H9 (cell line): ENCODE measurements around the gene SKIDA1. TPM values are rescaled to one million over a fixed set of nuclear protein-coding genes. Genes with fewer than 3 reads are reported as not detected.
A peak's percentile ranks its signal among the peaks of the same experiment; 100 is the strongest.

Experiments used
- DNase-seq: peaks from one replicate; pipeline ENCODE4 v3.0.0-alpha.2; 2017
- H2AFZ ChIP-seq: one replicate; pipeline ENCODE4 v1.6.1; 2013; ENCODE audit warnings: mild to moderate bottlenecking, low read length, control low read depth, moderate library complexity
- H2AK5ac ChIP-seq: 2 replicates; pipeline ENCODE4 v1.6.1; 2013; ENCODE audit warnings: low read length, control low read depth, mixed read lengths; ENCODE audit not compliant: insufficient read length
- H2BK120ac ChIP-seq: one replicate; pipeline ENCODE4 v1.6.1; 2013; ENCODE audit warnings: low read depth, mild to moderate bottlenecking, low read length, control low read depth, inconsistent platforms; ENCODE audit not compliant: poor library complexity, severe bottlenecking
- H2BK12ac ChIP-seq: 2 replicates; pipeline ENCODE4 v1.6.1; 2013; ENCODE audit warnings: low read length, control low read depth, mixed read lengths, low read depth; ENCODE audit not compliant: insufficient read length
- H2BK15ac ChIP-seq: 2 replicates; pipeline ENCODE4 v1.6.1; 2013; ENCODE audit warnings: low read depth, low read length, control low read depth
- H2BK20ac ChIP-seq: one replicate; pipeline ENCODE4 v1.6.1; 2013; ENCODE audit warnings: low read depth, mild to moderate bottlenecking, low read length, control low read depth, inconsistent platforms; ENCODE audit not compliant: poor library complexity, severe bottlenecking
- H2BK5ac ChIP-seq: 2 replicates; pipeline ENCODE4 v1.6.1; 2013; ENCODE audit warnings: low read length, control low read depth, mixed read lengths; ENCODE audit not compliant: insufficient read length
- H3K14ac ChIP-seq: 2 replicates; pipeline ENCODE4 v1.6.1; 2013; ENCODE audit warnings: low read length, control low read depth; ENCODE audit not compliant: insufficient read depth
- H3K18ac ChIP-seq: 2 replicates; pipeline ENCODE4 v1.6.1; 2013; ENCODE audit warnings: low read depth, mild to moderate bottlenecking, mixed read lengths, low read length, control low read depth; ENCODE audit not compliant: insufficient read length
- H3K23ac ChIP-seq: 2 replicates; pipeline ENCODE4 v1.6.1; 2013; ENCODE audit warnings: low read length, control low read depth, mixed read lengths, low read depth; ENCODE audit not compliant: insufficient read length
- H3K23me2 ChIP-seq: 2 replicates; pipeline ENCODE4 v1.6.1; 2013; ENCODE audit warnings: low read depth, mild to moderate bottlenecking, mixed read lengths, low read length, control low read depth; ENCODE audit not compliant: insufficient read length, poor library complexity, severe bottlenecking
- H3K27ac ChIP-seq: 2 replicates; pipeline ENCODE4 v1.5.1; 2013; ENCODE audit warnings: low read length, control low read depth, mixed read lengths, low read depth; ENCODE audit not compliant: insufficient read length
- H3K27me3 ChIP-seq: 2 replicates; pipeline ENCODE4 v1.6.1; 2013; ENCODE audit warnings: low read length, control low read depth, inconsistent platforms; ENCODE audit not compliant: insufficient read depth
- H3K4ac ChIP-seq: 2 replicates; pipeline ENCODE4 v1.6.1; 2013; ENCODE audit warnings: low read depth, mild to moderate bottlenecking, control low read depth, inconsistent platforms, low read length, moderate library complexity
- H3K4me1 ChIP-seq: 2 replicates; pipeline ENCODE4 v1.6.1; 2013; ENCODE audit warnings: low read length, control low read depth, inconsistent platforms; ENCODE audit not compliant: insufficient read depth
- H3K4me2 ChIP-seq: 2 replicates; pipeline ENCODE4 v1.6.1; 2013; ENCODE audit warnings: low read length, control low read depth, mixed read lengths; ENCODE audit not compliant: insufficient read length, insufficient read depth
- H3K56ac ChIP-seq: 2 replicates; pipeline ENCODE4 v1.6.1; 2013; ENCODE audit warnings: low read depth, mild to moderate bottlenecking, mixed read lengths, low read length, control low read depth; ENCODE audit not compliant: insufficient read length
- H3K79me1 ChIP-seq: 2 replicates; pipeline ENCODE4 v1.6.1; 2013; ENCODE audit warnings: low read depth, mild to moderate bottlenecking, moderate library complexity, low read length, control low read depth, inconsistent platforms; ENCODE audit not compliant: insufficient read depth, poor library complexity, severe bottlenecking
- H3K79me2 ChIP-seq: 2 replicates; pipeline ENCODE4 v1.6.1; 2013; ENCODE audit warnings: low read length, control low read depth, inconsistent platforms; ENCODE audit not compliant: insufficient read depth
- H3K9ac ChIP-seq: 2 replicates; pipeline ENCODE4 v1.6.1; 2013; ENCODE audit warnings: low read length, control low read depth, mixed read lengths; ENCODE audit not compliant: insufficient read length; ENCODE audit errors: extremely low read depth
- H3K9me3 ChIP-seq: one replicate; pipeline ENCODE4 v1.6.1; 2013; ENCODE audit warnings: low read depth, low read length, inconsistent platforms; ENCODE audit not compliant: control insufficient read depth
- H3T11ph ChIP-seq: one replicate; pipeline ENCODE4 v1.6.1; 2013; ENCODE audit warnings: mild to moderate bottlenecking, low read length, control low read depth, inconsistent platforms
- H4K20me1 ChIP-seq: one replicate; pipeline ENCODE4 v1.6.1; 2013; ENCODE audit not compliant: control insufficient read depth, insufficient read length, insufficient read depth
- H4K5ac ChIP-seq: 2 replicates; pipeline ENCODE4 v1.6.1; 2013; ENCODE audit warnings: low read depth, mild to moderate bottlenecking, mixed read lengths, low read length, control low read depth; ENCODE audit not compliant: insufficient read length
- H4K8ac ChIP-seq: replicated peaks from 2 replicates; pipeline ENCODE4 v1.6.1; 2013; ENCODE audit warnings: low read length, control low read depth, mixed read lengths, low read depth; ENCODE audit not compliant: insufficient read length
- H4K91ac ChIP-seq: 2 replicates; pipeline ENCODE4 v1.6.1; 2013; ENCODE audit warnings: low read depth, mild to moderate bottlenecking, moderate library complexity, mixed read lengths, low read length, control low read depth; ENCODE audit not compliant: insufficient read length
- H3K27ac Mint-ChIP-seq, 3 experiments: 2 replicates in 2 of 3; 3 replicates in 1 of 3; pipeline ENCODE4 v1.8.0; 2020 to 2021; ENCODE audit warnings: mixed read lengths in 3 of 3, mild to moderate bottlenecking in 1 of 3, moderate library complexity in 1 of 3
- H3K27me3 Mint-ChIP-seq: 2 replicates; pipeline ENCODE4 v1.8.0; 2021; ENCODE audit warnings: low read depth, mild to moderate bottlenecking, moderate library complexity, mixed read lengths
- H3K36me3 Mint-ChIP-seq, 3 experiments: 2 replicates in 2 of 3; 3 replicates in 1 of 3; pipeline ENCODE4 v1.8.0; 2020 to 2021; ENCODE audit warnings: low read depth in 3 of 3, mixed read lengths in 3 of 3; ENCODE audit not compliant: insufficient read depth in 1 of 3
- H3K4me1 Mint-ChIP-seq, 2 experiments: 2 replicates each; pipeline ENCODE4 v1.8.0; 2020; ENCODE audit warnings: mixed read lengths in 2 of 2
- H3K4me3 Mint-ChIP-seq, 2 experiments: 2 replicates in 1 of 2; 3 replicates in 1 of 2; pipeline ENCODE4 v1.8.0; 2020 to 2021; ENCODE audit warnings: mild to moderate bottlenecking in 2 of 2, mixed read lengths in 2 of 2, moderate library complexity in 1 of 2
- H3K9me3 Mint-ChIP-seq, 2 experiments: 2 replicates in 1 of 2; 3 replicates in 1 of 2; pipeline ENCODE4 v1.8.0; 2020; ENCODE audit warnings: mild to moderate bottlenecking in 2 of 2, mixed read lengths in 2 of 2, moderate library complexity in 1 of 2
- CTCF ChIP-seq: fragments of 200-600 bp; sonication (generic); conservative IDR thresholded peaks from 3 replicates; pipeline ENCODE4 v1.8.0; 2021; ENCODE audit warnings: antibody characterized with exemption, mild to moderate bottlenecking
- WGBS: extraction: QIAGEN DNeasy Blood & Tissue Kit; methylation state at CpG from one replicate; pipeline ENCODE4 v1.1.7; 2013; ENCODE audit warnings: missing lambda C conversion rate, low lambda C conversion rate, mixed read lengths; ENCODE audit not compliant: insufficient read length; ENCODE audit errors: extremely low coverage; 5-methylcytosine and 5-hydroxymethylcytosine counted together
- total RNA-seq: library from RNA; stranded (reverse); gene quantifications from 2 replicates; pipeline ENCODE4 v1.2.1, GENCODE V29; 2021

SKIDA1 gene
- total RNA-seq, 1 experiment from 2014 or later = 5.9 TPM

- Histone ChIP-seq H3T11ph (no peak overlapping the region), H4K20me1 (no peaks in the 10 kb centered on the region), H2BK12ac (no peak overlapping the region), H3K4me2 (no peak overlapping the region), H3K9ac (no peak overlapping the region), H2AFZ (no peak overlapping the region), H3K79me2 (no peaks in the 10 kb centered on the region), H4K5ac (no peak overlapping the region), H3K14ac (no peak overlapping the region), H2BK5ac (no peak overlapping the region), H3K4me1 (peaks cover 8% of the 10 kb centered on the region; the same call in 1 of the 2 replicates), H2BK20ac (no peak overlapping the region), H3K27ac (no peak overlapping the region), H4K8ac (no peak overlapping the region), H2BK15ac (no peak overlapping the region), H3K4ac (no peak overlapping the region), H4K91ac (no peak overlapping the region), H3K23me2 (peaks cover 53% of the 10 kb centered on the region), H3K27me3 (peaks cover 11% of the 10 kb centered on the region; the same call in 1 of the 2 replicates), H2BK120ac (no peak overlapping the region), H3K18ac (no peak overlapping the region), H3K23ac (no peak overlapping the region), H2AK5ac (no peak overlapping the region), H3K56ac (no peak overlapping the region), H3K9me3 (no peaks in the 10 kb centered on the region), H3K79me1 (no peaks in the 10 kb centered on the region)
- no peaks in the 10 kb centered on the region; a peak in 3 of 5 replicates for H3K9me3 Mint-ChIP-seq
- no peak for DNase-seq
- peak overlapping the region; percentile 5 to 92; a peak in 4 of 5 replicates for H3K4me3 Mint-ChIP-seq
- H3K36me3 Mint-ChIP-seq = no peaks in the 10 kb centered on the region; a peak in 1 of 7 replicates
- TF ChIP-seq CTCF = no peak
- peaks cover 20% of the 10 kb centered on the region for H3K27me3 Mint-ChIP-seq
- WGBS = no CpG with 5 or more reads among the region's 1 CpG
- peaks cover 67 to 69% of the 10 kb centered on the region in 2 experiments for H3K4me1 Mint-ChIP-seq
- H3K27ac Mint-ChIP-seq = peak overlapping the region in 1 of 3 experiments; percentile 8; a peak in 2 of 7 replicates
These were observed 12.1 kb downstream of the SKIDA1 start for GRCh38 chr10:21513405-21513788.
